HUDEP-2 (cell line): ENCODE measurements around the gene CARD19.
"Not testable (repeated sequence)": the region's sequence is repeated elsewhere in the genome, so short reads cannot be mapped to it uniquely, and the experiment has no call there.

Experiments used
- DNase-seq, 76 experiments: peaks; one replicate each; lab custom pipeline; 2025; ENCODE audit not compliant: unreplicated experiment in 76 of 76; lab: John Stamatoyannopoulos, UW

The CARD19 gene

GRCh38 chr9:93099551-93100275 is 3.7 kb downstream of the CARD19 start:
- no peak for DNase-seq

- no peak for DNase-seq
Observed at GRCh38 chr9:93100276-93100636, 4.2 kb downstream of the CARD19 start.

GRCh38 chr9:93101086-93101485 is 5.1 kb downstream of the CARD19 start:
- DNase-seq = not testable (repeated sequence)

- DNase-seq = no peak
Observed at GRCh38 chr9:93105620-93106019, 9.6 kb downstream of the CARD19 start.

- DNase-seq = no peak
Observed at GRCh38 chr9:93107151-93107824, 11.3 kb downstream of the CARD19 start.

DNA sequence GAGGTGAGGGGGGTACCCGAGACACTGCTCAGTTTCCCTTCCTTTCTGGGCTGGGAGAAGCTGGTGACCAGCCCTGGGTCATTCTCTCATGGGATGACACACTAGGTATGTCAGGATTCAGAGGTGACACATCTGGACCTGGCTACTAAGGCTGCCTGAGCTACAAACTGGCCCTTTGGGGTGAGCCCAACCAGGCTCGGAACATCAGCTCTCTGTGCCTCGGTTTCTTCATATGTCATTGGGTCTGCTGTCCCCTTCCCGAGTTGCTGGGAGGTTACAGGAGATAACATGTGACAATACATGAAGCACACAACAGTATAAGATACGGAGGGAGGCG is 11.8 kb downstream of the CARD19 start:
- DNase-seq = no peak

- no peak for DNase-seq
Observed at GRCh38 chr9:93108291-93109041, 12.4 kb downstream of the CARD19 start.

DNA sequence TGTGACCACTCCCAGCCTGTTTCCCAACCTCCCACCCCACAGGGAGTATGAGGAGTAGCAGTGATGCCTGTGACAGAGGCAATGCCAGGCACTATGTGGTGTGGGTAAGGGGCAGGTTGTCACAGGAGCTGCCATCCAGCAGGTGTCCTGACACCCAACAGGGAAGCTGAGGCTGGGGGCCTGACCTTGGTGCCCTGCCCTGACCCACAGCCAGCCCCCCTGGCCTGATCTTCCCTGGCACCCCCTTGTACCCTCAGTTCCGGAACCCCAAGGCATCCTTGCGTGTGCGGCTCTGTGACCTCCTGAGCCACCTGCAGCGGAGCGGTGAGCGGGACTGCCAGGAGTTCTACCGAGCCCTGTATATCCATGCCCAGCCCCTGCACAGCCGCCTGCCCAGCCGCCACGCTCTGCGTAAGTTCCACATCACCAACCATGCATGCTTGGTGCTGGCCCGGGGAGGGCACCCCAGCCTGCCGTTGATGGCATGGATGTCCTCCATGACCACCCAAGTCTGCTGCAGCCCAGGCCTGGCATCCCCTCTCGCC is 14.4 kb downstream of the CARD19 start:
- no peak for DNase-seq

DNA sequence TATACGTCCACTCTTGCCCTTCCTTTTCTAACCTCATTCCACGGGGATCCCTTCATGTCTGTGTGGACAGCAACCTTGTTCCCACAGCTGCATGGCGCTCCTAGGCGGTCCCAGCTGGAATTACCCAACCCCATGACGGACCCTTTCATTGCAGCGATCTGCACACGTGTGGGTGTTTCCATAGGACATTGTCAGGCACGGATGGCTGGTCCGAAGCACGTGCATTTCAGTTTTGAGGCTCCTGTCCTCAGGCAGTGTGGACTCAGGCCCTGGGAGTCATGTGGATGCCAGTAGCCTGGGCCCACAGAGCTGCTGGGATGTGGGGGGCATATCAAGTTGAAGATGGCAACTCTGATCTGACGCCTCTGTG is 15.0 kb downstream of the CARD19 start:
- DNase-seq = no peak

- no peak for DNase-seq
Observed at GRCh38 chr9:93111371-93112115, 15.5 kb downstream of the CARD19 start.

DNA sequence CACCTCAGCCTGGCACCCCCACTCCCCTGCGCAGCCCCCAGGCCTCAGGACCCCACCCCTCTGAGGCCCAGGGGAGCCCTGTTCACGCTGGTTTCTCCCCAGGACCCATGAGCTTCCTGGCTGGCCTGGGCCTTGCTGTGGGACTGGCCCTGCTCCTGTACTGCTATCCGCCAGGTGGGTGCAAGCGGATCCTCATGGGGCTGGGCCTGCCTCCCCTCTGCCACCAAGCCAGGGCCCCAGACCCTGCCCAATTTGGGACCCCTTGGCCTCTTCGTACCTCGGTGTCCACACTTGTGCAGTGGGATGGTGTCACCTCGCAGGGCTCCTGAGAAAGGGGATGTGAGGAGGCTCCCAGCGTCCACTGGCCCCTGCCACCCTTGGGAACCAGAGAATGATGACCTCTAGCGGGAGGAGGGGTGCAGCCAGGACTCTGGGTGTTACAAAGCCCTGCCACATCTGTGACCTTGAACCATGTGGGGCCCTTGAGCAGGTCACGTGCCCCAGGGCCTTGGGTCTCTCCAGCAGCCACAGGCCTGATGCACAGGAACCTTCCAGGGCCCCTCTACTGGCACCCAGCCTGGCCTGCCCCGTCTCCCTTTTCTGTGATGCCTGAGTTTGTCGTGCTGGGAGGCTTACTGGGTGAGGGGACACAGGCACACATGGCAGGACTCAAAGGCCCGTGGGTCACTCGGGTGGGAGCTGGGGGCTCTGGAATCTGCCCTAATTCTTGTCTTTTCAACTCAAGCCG is 16.3 kb downstream of the CARD19 start:
- no peak for DNase-seq

DNA sequence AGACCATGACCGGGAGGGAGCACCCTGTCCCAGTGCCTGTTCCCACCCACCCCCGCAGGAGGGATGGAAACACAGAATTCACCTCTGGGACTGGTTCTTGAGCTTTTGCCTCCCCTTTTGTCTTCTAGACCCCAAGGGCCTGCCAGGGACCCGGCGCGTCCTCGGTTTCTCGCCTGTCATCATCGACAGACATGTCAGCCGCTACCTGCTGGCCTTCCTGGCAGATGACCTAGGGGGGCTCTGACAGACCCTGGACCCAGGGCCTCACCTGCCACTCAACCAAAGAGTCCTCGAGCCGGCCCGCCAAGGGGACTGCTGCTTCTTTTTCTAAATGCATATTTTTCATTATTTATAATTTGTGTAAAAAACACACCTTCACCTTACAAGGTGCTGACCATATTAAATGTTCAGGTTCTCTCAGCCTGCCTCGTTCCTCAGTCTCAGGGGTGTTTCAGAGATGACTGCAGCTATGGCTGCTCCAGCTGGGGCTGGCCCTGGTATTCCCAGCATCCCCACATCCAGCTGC is 16.9 kb downstream of the CARD19 start:
- no peak for DNase-seq

GRCh38 chr9:93114169-93114983 is 18.4 kb downstream of the CARD19 start:
- peak in 15 of 76 experiments; percentile 6 to 37 (median 20) for DNase-seq

DNA sequence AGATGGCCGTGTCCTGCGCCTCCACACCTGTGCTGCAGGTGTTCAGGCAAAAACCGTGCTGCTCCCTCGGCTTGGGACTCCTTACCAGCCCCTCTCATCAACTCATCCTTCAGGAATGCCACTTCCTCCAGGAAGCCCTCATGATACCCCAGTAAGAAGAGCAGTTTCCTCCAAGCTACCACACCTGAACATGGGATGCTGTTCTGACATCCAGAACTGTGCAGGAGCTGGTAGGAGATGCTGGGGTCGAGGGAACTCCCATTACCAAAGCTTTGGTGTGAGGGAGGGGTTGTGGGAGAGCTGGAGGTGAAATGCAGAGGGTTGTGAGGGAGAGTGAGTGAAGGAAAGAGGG is 18.9 kb downstream of the CARD19 start:
- no peak for DNase-seq

GRCh38 chr9:93115486-93116071 is 19.6 kb downstream of the CARD19 start:
- no peak for DNase-seq

- DNase-seq = no peak
Observed at GRCh38 chr9:93116072-93116961, 20.3 kb downstream of the CARD19 start.

- not testable (repeated sequence) for DNase-seq
Observed at GRCh38 chr9:93117521-93117920, 21.5 kb downstream of the CARD19 start.
